ENCODE data around the gene COL23A1. TPM values are rescaled to one million over a fixed set of nuclear protein-coding genes. Genes with fewer than 3 reads are reported as not detected.

Gene COL23A1
- total and polyA plus RNA-seq, 2 of the 13 experiments (the other 11 are each of a cell fraction or from before 2014, with no cell fraction given): not detected

GRCh38 chr5:178437386-178438075 is 152.7 kb downstream of the COL23A1 start:
- no peak overlapping the region for H3K9ac ChIP-seq (ENCODE audit: insufficient read depth, low read depth, low read length)
- H3K79me2 ChIP-seq (ENCODE audit: insufficient read depth, low read length): no peaks in the 10 kb centered on the region
- H3K4me1 ChIP-seq (ENCODE audit: insufficient read depth, low read length): no peaks in the 10 kb centered on the region
- H3K4me3 ChIP-seq (replicated peaks in 1 of 3; ENCODE audit: insufficient read depth in 1 of 3, low read depth in 2 of 3, low read length in 3 of 3): no peak overlapping the region
- H3K4me2 ChIP-seq (ENCODE audit: low read depth, low read length): no peak overlapping the region
- DNase-seq (ENCODE audit: low spot score) (no peak), FAIRE-seq (no peak), ATAC-seq (no peak)
- ChIA-PET CTCF (ENCODE audit: low intra/inter-chr PET ratio, low total read pairs) (no interaction called here), POLR2A (no interaction called here)
- no peaks in the 10 kb centered on the region for H3K36me3 ChIP-seq (replicated peaks in 1 of 2; ENCODE audit: control insufficient read depth in 1 of 2, insufficient read depth in 2 of 2, low read length in 2 of 2)
- no peak for TF ChIP-seq ZNF263 (CRISPR knock-in tag; IDR thresholded peaks at IDR 0.05)
- no peak for TF ChIP-seq ZNF839 (CRISPR knock-in tag; IDR thresholded peaks at IDR 0.05; ENCODE audit: borderline replicate concordance)
- TF ChIP-seq ZNF142 (CRISPR knock-in tag; IDR thresholded peaks at IDR 0.05): no peak
- no peak for TF ChIP-seq ZNF577 (CRISPR knock-in tag; IDR thresholded peaks at IDR 0.05; ENCODE audit: borderline replicate concordance, low read depth)
- no peak for TF ChIP-seq FOXC1 (CRISPR knock-in tag; IDR thresholded peaks at IDR 0.05; ENCODE audit: borderline replicate concordance)
- TF ChIP-seq TBL1XR1 (IDR thresholded peaks at IDR 0.05; ENCODE audit: borderline replicate concordance, low read length, partially characterized antibody): no peak
- no peak for TF ChIP-seq ZNF362 (CRISPR knock-in tag; IDR thresholded peaks at IDR 0.05; ENCODE audit: borderline replicate concordance)
- TF ChIP-seq CREB3 (CRISPR knock-in tag; IDR thresholded peaks at IDR 0.05): no peak
- TF ChIP-seq ZSCAN9 (CRISPR knock-in tag; IDR thresholded peaks at IDR 0.05; ENCODE audit: borderline replicate concordance): no peak
- no peak for TF ChIP-seq MAFF (IDR thresholded peaks at IDR 0.05; ENCODE audit: low read depth, low read length)
- TF ChIP-seq ZKSCAN8 (CRISPR knock-in tag; IDR thresholded peaks at IDR 0.05; ENCODE audit: borderline replicate concordance): no peak
- no peak for TF ChIP-seq SRSF1 (optimal IDR thresholded peaks at IDR 0.05; ENCODE audit: low read depth, low read length)
- no peak for TF ChIP-seq ZNF251 (CRISPR knock-in tag; IDR thresholded peaks at IDR 0.05)
- TF ChIP-seq ZFP90 (CRISPR knock-in tag; IDR thresholded peaks at IDR 0.05; ENCODE audit: borderline replicate concordance): no peak
- TF ChIP-seq POLR2A (IDR thresholded peaks at IDR 0.05; ENCODE audit: insufficient read depth in 1 of 2, low read depth in 2 of 2, low read length in 2 of 2): no peak
- no peaks in the 10 kb centered on the region for H3K9me3 ChIP-seq (ENCODE audit: low read length)
- no CpG with 5 or more reads among the region's 8 CpGs for WGBS (ENCODE audit: low lambda C conversion rate)
- H3K27me3 ChIP-seq (ENCODE audit: control insufficient read depth in 1 of 2, insufficient read depth in 2 of 2, low read length in 2 of 2): peaks cover 1 to 14% of the 10 kb centered on the region in 2 experiments; a peak in 3 of 5 replicates
- intact Hi-C loops (cut with micrococcal nuclease; ENCODE audit: unreplicated experiment) (no loop called here), in situ Hi-C loops (cut with HindIII; ENCODE audit: extremely low pct_ligation_motif_present, low pct_unique_long_range_greater_than_20kb) (no loop called here)
- BruUV-seq (replicated peaks): no TSS peak
- no peak overlapping the region for H3K27ac ChIP-seq (ENCODE audit: extremely low read length, insufficient read depth, low read length)
- H4K20me1 ChIP-seq (ENCODE audit: insufficient read depth, low read length): 0 out of 2 replicates have a peak, but pooled peaks cover 2% of the 10 kb centered on the region
- H2AFZ ChIP-seq (ENCODE audit: low read length): no peak overlapping the region
